MM.1S (cell line): ENCODE measurements around the gene SERPINB1.

Experiments
- EZH2 ChIP-seq: fragments of 300-600 bp; sonication (generic); optimal IDR thresholded peaks from 2 replicates; pipeline ENCODE3; 2017; ENCODE audit warnings: low read depth, mild to moderate bottlenecking, antibody characterized with exemption, low read length, mixed read lengths
- TF ChIP-seq, protein P1 (sequence below): fragments of 300-600 bp; sonication (generic); IDR thresholded peaks from 2 replicates; pipeline ENCODE4 v1.5.1; 2016; ENCODE audit warnings: antibody characterized with exemption, low read length, mixed read lengths

DNA sequence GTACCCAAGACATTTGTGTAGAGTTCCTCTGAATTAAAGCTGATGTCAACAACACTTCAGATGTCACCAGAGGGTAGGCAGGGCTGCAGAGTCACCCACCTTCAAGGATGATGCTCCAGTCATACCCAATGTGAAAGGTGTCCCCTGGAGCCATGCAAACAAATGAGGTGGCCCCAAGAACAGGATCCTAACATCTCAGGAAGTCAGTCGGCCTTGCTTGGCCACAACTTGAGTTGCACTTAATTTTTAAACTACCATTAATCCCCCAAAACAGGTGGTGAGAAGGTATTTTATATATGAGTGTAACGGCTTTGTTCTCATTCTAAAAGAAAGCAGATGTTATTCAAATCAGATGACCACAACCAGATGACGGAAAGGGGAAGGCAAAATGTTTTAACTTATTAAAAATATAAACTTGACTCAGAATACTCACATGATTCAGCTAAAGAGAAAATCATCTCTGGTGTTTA, 21.1 kb upstream of the SERPINB1 start:
- TF ChIP-seq EZH2: no peak
- TF ChIP-seq, protein P1, sequence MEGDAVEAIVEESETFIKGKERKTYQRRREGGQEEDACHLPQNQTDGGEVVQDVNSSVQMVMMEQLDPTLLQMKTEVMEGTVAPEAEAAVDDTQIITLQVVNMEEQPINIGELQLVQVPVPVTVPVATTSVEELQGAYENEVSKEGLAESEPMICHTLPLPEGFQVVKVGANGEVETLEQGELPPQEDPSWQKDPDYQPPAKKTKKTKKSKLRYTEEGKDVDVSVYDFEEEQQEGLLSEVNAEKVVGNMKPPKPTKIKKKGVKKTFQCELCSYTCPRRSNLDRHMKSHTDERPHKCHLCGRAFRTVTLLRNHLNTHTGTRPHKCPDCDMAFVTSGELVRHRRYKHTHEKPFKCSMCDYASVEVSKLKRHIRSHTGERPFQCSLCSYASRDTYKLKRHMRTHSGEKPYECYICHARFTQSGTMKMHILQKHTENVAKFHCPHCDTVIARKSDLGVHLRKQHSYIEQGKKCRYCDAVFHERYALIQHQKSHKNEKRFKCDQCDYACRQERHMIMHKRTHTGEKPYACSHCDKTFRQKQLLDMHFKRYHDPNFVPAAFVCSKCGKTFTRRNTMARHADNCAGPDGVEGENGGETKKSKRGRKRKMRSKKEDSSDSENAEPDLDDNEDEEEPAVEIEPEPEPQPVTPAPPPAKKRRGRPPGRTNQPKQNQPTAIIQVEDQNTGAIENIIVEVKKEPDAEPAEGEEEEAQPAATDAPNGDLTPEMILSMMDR: no peak
